HG03159 (cell line): ENCODE data around the gene SNAP25.

ENCODE experiments used
- ATAC-seq: cut with Tn5 transposase; IDR thresholded peaks from one replicate; pipeline ENCODE4 v1.9.1; 2021; ENCODE audit warnings: mild to moderate bottlenecking, moderate library complexity; ENCODE audit not compliant: unreplicated experiment

The SNAP25 gene

DNA sequence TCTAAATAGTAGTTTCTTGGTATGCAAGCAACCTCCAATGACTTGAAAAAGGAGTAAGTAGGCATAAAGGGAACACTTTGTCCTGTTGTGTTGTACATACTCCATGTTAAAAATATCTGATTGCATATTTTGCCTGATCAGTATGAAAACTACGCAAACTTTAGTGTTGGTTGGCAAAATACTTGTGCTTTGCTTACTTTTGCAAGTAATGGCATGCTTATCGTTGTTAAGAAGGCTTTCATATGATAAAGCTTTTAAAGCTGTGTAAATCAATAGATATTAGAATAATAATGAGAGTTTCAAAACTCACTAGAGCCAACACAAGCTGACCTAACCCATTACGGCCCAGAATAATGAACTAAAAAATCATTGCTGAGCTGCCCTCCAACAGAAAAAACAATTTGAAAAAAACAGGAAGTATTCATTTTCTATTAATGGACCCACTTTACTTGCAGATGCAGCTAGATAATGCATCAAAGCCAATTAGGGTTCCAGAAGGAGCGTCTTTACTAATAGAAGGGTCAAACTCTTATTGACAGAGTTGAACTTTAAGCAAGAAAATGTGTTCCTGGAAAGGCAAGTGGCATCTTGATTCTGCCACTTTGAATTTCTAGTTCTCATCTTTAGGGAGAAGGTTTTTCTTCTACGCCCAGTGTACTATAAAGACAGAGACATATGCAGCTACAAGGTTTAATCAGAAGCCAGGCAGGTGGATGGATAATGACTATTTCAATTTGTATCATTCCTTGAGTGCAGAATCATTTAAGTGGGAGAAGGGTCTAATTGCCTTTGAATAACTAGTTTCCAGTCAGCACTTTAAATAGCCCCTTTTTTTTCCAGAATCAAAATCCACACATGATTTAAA lies 82.2 kb downstream of the SNAP25 start:
- ATAC-seq = no peak

GRCh38 chr20:10303852-10304251 lies 85.2 kb downstream of the SNAP25 start:
- no peak for ATAC-seq

DNA sequence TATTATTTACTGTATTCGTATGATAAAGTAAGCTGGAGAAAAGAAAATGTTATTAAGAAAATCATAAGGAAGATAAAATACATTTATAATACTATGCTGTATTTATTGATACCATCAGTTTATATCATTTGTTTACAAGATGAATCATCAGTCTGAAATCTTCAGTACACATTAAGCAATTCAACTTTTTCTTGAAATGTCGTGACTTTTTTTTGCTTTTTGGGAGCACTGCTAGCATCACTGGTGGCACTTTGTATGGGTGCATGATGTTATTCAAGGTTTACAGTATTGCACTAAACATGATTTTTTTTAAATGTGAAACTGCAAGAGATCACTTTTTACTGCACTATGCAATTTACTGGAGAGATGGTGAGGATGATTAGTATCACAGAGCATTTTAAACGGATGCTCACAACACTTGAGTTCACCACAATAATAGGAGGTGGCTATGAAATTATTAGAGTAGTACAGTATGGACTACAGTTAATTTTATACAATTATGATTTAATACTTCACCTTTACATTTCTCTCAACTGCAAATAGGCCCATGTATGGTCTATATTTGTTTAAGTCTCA lies 85.9 kb downstream of the SNAP25 start:
- ATAC-seq = no peak

- no peak for ATAC-seq
Observed at GRCh38 chr20:10306440-10307358, 88.1 kb downstream of the SNAP25 start.

DNA sequence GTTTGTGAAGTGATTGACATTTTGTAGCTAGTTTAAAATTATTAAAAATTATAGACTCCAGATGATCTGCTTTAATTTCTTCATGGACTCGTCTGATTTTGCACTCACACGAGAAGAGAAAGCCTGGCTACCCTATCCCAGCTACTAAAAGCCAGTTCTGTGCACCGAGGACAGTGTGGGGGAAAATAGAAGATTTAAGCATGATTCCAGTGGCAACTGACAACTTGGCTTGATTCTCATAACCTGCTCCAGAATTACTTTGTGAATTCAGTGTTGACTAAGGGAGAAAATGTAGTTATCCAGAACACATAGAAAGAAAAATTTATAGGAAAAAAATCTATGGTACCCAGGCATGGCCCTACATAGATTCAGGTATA lies 88.7 kb downstream of the SNAP25 start:
- no peak for ATAC-seq

DNA sequence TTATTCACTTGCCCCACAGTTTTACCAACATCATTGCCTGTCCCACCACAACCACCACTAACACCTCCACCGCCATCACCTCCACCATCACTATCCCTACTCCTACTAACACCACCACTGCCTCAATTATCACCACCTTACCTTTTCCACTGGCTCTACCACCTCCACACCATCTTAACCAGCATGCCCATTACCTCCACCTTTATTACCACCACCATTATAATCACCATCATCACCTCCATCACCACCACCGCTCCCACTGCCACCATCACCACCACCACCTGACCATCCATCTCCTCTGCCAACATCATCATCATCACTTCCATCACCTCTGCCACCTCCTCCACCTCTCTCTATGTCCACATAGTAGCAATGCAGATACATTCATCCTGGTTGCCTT lies 90.0 kb downstream of the SNAP25 start:
- no peak for ATAC-seq

- ATAC-seq = no peak
Observed at GRCh38 chr20:10309326-10309725, 90.7 kb downstream of the SNAP25 start.

DNA sequence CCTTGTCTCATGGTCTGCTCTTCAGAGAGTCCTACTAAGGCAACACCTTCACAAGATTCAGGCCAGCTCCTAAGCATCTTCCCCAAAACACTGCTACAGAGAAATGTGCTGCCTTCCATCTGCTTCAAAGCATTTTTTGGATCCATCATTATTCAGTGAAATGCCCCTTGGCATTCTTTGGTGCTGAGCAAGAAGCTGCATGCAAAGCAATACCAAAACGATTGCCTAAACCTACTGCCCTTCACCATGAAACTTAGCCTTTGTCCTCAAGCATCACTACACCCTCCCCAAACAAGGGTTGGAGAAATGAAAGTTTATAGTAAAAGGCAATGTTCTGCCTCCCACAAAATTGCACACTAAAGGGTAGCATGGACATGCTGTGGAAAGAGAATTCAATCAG lies 93.5 kb downstream of the SNAP25 start:
- no peak for ATAC-seq

GRCh38 chr20:10313215-10313614 lies 94.6 kb downstream of the SNAP25 start:
- ATAC-seq = no peak

DNA sequence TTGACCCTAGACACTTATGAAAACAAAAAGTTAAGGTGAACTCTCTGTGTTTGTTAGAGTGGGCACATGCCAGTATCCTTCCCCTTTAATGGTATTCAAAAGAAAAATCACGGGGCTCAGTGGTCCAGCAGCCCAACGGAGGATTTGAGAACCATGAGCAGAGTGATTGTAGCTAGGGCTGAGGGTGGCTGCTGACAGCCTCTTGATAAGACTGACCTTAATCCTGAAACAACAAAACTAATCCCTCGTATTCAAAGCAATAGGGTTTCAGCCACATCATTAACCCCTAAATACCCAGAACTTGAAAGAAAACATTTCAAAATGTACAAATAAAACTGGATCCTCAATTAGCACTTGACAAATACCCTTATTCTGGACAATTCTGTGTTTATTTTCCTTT lies 95.1 kb downstream of the SNAP25 start:
- no peak for ATAC-seq

GRCh38 chr20:10314198-10314597 lies 95.6 kb downstream of the SNAP25 start:
- no peak for ATAC-seq

DNA sequence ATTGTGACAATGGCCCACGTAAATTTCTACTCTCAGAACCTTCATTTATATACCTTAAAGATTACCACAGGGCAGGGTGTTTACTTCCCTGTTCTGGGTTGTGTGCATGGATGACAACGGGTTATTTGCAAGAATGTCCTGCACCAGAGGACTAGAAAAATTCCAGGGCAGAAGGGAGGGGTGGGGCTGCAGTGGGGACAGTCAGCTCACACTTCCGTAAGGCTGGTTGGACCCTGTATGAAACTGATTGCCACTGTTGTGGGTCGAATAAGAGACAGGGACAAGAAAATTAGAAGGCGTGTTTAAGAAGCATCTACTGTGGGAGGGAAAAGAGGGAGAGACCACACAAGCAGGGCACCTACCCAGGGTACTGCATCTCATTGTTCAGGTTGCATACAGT lies 96.5 kb downstream of the SNAP25 start:
- no peak for ATAC-seq

- no peak for ATAC-seq
Observed at GRCh38 chr20:10316582-10316981, 98.0 kb downstream of the SNAP25 start.

- no peak for ATAC-seq
Observed at GRCh38 chr20:10318291-10319024, 99.8 kb downstream of the SNAP25 start.

DNA sequence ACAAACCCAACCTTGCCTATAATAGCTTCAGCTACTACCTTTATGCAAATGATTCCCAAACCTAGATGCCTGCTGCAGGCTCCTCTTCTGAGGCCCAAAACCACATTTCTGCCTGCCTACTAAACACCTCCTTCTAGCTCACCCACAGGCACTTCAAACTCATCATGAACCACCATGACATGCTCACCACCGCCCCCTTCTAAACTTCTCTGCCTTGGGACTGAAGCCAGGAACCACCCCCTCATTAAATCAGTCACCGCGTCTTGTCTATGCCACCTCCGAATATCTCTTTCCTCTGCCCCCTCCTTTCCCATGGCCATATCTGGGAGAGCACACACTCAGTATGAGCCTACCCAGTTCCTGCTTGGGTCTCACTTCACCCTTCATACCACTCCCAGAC lies 101.2 kb downstream of the SNAP25 start:
- no peak for ATAC-seq

DNA sequence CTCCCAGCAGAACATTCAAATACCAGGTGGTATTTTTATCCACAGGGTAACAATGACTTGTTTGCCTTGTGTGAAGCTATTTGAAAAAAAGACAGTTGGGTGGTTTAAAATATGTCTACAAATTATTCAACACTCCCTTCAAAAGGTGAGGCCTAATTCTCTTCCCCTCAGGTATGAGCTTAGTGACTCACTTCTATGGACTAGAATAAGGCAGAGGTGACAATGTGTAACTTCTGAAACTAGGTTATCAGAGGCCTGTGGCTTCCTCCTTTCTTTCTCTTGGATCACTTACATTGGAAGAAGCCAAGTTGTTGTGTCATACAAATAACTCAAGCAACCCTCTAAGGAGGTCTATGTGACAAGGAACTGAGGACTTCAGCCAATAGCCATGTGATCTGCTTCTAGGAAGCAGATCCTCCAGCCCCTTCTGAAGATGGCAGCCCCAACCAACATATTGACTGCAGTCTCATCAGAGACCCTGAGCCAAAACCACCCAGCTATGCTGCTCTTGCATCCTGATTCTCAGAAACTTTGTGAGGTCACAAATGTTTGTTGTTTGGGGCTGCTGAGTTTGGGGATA lies 102.6 kb downstream of the SNAP25 start:
- no peak for ATAC-seq

- no peak for ATAC-seq
Observed at GRCh38 chr20:10322073-10323012, 103.7 kb downstream of the SNAP25 start.

DNA sequence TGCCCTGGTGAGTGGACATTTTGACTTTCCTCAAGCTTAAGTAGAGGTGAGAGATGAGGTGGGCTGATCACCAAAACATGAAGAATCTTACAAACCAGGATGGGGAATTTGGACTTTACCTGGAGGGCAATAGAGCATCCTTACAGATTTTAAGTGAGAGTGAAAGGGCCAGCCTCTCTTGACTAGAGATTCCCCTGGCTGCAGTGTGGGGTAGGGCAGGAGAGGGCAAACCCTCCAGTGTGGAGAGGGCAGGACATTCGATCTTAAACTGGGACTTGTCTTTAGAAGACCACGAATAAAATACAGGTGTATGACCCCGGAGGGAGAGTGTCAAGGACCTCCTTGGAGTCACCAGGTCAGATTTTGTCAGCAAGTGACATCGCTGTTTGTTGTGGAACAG lies 105.1 kb downstream of the SNAP25 start:
- no peak for ATAC-seq

DNA sequence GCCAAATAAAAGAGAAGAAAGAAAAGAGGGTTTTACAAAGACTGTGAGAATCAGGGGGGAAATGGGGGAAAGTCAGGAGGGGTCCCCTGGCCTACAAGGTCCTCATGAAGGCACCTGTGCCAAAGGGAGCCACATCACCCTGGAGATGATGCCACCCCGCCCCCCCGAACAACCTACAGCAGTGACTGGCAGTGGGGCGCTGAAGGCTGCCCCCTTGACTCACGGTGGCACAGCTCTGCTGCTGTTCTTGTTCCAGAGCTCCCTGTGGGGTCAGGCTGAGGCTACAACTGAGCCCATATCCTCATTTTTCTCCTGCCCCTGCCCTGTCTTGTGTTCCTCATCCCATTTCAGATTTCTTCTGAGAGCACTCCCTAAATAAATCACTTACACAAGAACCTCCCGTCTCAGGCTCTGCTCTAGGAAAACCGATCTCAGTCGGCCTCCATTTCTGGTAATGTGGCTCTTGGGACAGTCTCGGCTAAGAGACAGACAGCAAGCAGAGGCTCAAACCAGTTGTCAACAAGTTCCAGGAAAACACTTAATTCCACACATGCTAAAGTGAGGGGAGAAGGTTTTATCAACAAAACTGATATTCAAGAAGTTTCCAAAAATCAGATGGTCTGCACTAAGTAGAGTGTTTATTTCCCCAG lies 105.7 kb downstream of the SNAP25 start:
- ATAC-seq = no peak
